IMR-90 (cell line): Measurements from ENCODE around the gene NTSR2. TPM values are rescaled to one million over a fixed set of nuclear protein-coding genes. Genes with fewer than 3 reads are reported as not detected.
A peak's percentile ranks its signal among the peaks of the same experiment; 100 is the strongest.

Source experiments
- ATAC-seq: fragments of 200-7000 bp; cut with Tn5 transposase; 2 replicates; pipeline ENCODE4 v1.9.1; 2020; ENCODE audit warnings: low read depth, mild to moderate bottlenecking, moderate library complexity
- BruUV-seq: library from RNA; stranded (reverse); fragments of 400-500 nt; replicated peaks from 2 replicates; lab custom pipeline; 2021; lab: Mats Ljungman, UMichigan
- CTCF ChIA-PET: fragments of 300-600 bp; formaldehyde crosslinking; extraction: SDS; loops from one replicate; lab custom pipeline; 2021; ENCODE audit warnings: antibody characterized with exemption; lab: Yijun Ruan, JAX
- POLR2A ChIA-PET: fragments of 300-600 bp; sonication (Branson Sonifier 250); formaldehyde crosslinking; loops from one replicate; lab custom pipeline; 2022; ENCODE audit warnings: antibody characterized with exemption; ENCODE audit not compliant: unreplicated experiment; lab: Charles Lee
- DNase-seq: peaks from one replicate; pipeline ENCODE4 v3.0.0; 2013
- H2AFZ ChIP-seq: replicated peaks from 2 replicates; pipeline ENCODE3; 2013; ENCODE audit warnings: low read length, mild to moderate bottlenecking; ENCODE audit not compliant: poor library complexity
- H2AK5ac ChIP-seq: 2 replicates; pipeline ENCODE4 v1.6.1; 2013; ENCODE audit warnings: low read depth, low read length, inconsistent platforms
- H2AK9ac ChIP-seq: replicated peaks from 2 replicates; pipeline ENCODE3; 2013; ENCODE audit warnings: mild to moderate bottlenecking, low read depth, low read length, moderate library complexity; ENCODE audit not compliant: poor library complexity
- H2BK120ac ChIP-seq: 2 replicates; pipeline ENCODE4 v1.6.1; 2013; ENCODE audit warnings: low read depth, low read length, inconsistent platforms
- H2BK15ac ChIP-seq: 3 replicates; pipeline ENCODE4 v1.6.1; 2013; ENCODE audit warnings: low read depth, low read length, inconsistent platforms
- H2BK20ac ChIP-seq: 2 replicates; pipeline ENCODE4 v1.6.1; 2013; ENCODE audit warnings: low read depth, mild to moderate bottlenecking, inconsistent platforms, low read length, moderate library complexity
- H2BK5ac ChIP-seq: 2 replicates; pipeline ENCODE4 v1.6.1; 2013; ENCODE audit warnings: mild to moderate bottlenecking, low read depth, low read length, inconsistent platforms; ENCODE audit not compliant: poor library complexity, severe bottlenecking
- H3K14ac ChIP-seq: replicated peaks from 2 replicates; pipeline ENCODE4 v1.6.1; 2013; ENCODE audit warnings: low read depth, low read length, inconsistent platforms
- H3K18ac ChIP-seq: 2 replicates; pipeline ENCODE4 v1.6.1; 2013; ENCODE audit warnings: low read depth, low read length, control low read depth
- H3K23ac ChIP-seq: 2 replicates; pipeline ENCODE4 v1.6.1; 2013; ENCODE audit warnings: low read depth, low read length, inconsistent platforms
- H3K27ac ChIP-seq: 2 replicates; pipeline ENCODE4 v1.5.1; 2013; ENCODE audit warnings: mild to moderate bottlenecking, control low read depth, low read length; ENCODE audit not compliant: insufficient read depth
- H3K27me3 ChIP-seq: 2 replicates; pipeline ENCODE4 v1.6.1; 2013; ENCODE audit warnings: low read length; ENCODE audit not compliant: control insufficient read depth, insufficient read depth
- H3K36me3 ChIP-seq: 2 replicates; pipeline ENCODE4 v1.6.1; 2013; ENCODE audit warnings: low read length, mixed read lengths; ENCODE audit not compliant: control insufficient read depth, insufficient read depth
- H3K4ac ChIP-seq: 2 replicates; pipeline ENCODE4 v1.6.1; 2013; ENCODE audit warnings: low read depth, low read length, inconsistent platforms
- H3K4me1 ChIP-seq: 2 replicates; pipeline ENCODE4 v1.6.1; 2013; ENCODE audit warnings: low read length, mixed read lengths; ENCODE audit not compliant: control insufficient read depth, insufficient read depth
- H3K4me2 ChIP-seq: 2 replicates; pipeline ENCODE4 v1.6.1; 2013; ENCODE audit warnings: low read depth, mild to moderate bottlenecking, control low read depth, low read length, moderate library complexity
- H3K4me3 ChIP-seq: 2 replicates; pipeline ENCODE4 v1.5.1; 2013; ENCODE audit warnings: low read depth, mild to moderate bottlenecking, control low read depth, low read length, moderate library complexity; ENCODE audit not compliant: insufficient read depth
- H3K56ac ChIP-seq: 2 replicates; pipeline ENCODE4 v1.6.1; 2013; ENCODE audit warnings: low read length, inconsistent platforms; ENCODE audit not compliant: insufficient read depth; ENCODE audit errors: extremely low read depth
- H3K79me1 ChIP-seq, 2 experiments: 2 replicates each; pipeline ENCODE4 v1.6.1; 2013; ENCODE audit warnings: low read length in 2 of 2, inconsistent platforms in 1 of 2, low read depth in 1 of 2
- H3K9ac ChIP-seq: 2 replicates; pipeline ENCODE4 v1.6.1; 2013; ENCODE audit warnings: low read depth, low read length, control low read depth
- H3K9me1 ChIP-seq: 2 replicates; pipeline ENCODE4 v1.6.1; 2013; ENCODE audit warnings: low read length, inconsistent platforms; ENCODE audit not compliant: insufficient read depth
- H3K9me3 ChIP-seq: 2 replicates; pipeline ENCODE4 v1.6.1; 2013; ENCODE audit warnings: low read length; ENCODE audit not compliant: control insufficient read depth, insufficient read depth
- H4K20me1 ChIP-seq: 2 replicates; pipeline ENCODE4 v1.6.1; 2013; ENCODE audit warnings: low read length, inconsistent platforms; ENCODE audit not compliant: insufficient read depth
- H4K5ac ChIP-seq: 2 replicates; pipeline ENCODE4 v1.6.1; 2013; ENCODE audit warnings: mild to moderate bottlenecking, low read depth, low read length, control low read depth
- H4K8ac ChIP-seq, 2 experiments: 2 replicates each; pipeline ENCODE4 v1.6.1; 2013; ENCODE audit warnings: low read depth in 2 of 2, low read length in 2 of 2, control low read depth in 1 of 2, inconsistent platforms in 1 of 2
- H4K91ac ChIP-seq: 2 replicates; pipeline ENCODE4 v1.6.1; 2013; ENCODE audit warnings: low read depth, low read length, inconsistent platforms; ENCODE audit not compliant: insufficient read depth
- BHLHE40 ChIP-seq: fragments of 150-350 bp; IDR thresholded peaks from 2 replicates; pipeline ENCODE4 v1.6.1; 2016; ENCODE audit warnings: mild to moderate bottlenecking, low read depth, low read length
- CHD1 ChIP-seq: IDR thresholded peaks from 2 replicates; pipeline ENCODE4 v1.6.1; 2012; ENCODE audit warnings: low read depth, low read length, improper control_type of control experiment
- RAD21 ChIP-seq: IDR thresholded peaks from 2 replicates; pipeline ENCODE4 v1.6.1; 2012; ENCODE audit warnings: low read length, improper control_type of control experiment
- RCOR1 ChIP-seq: IDR thresholded peaks from 2 replicates; pipeline ENCODE4 v1.6.1; 2012; ENCODE audit warnings: mild to moderate bottlenecking, low read length, improper control_type of control experiment; ENCODE audit not compliant: insufficient replicate concordance
- SMC3 ChIP-seq: fragments of 150-350 bp; IDR thresholded peaks from 2 replicates; pipeline ENCODE4 v1.6.1; 2016; ENCODE audit warnings: low read depth, mild to moderate bottlenecking, antibody characterized with exemption, low read length, moderate library complexity
- WGBS, 2 experiments: methylation state at CpG; one replicate each; pipeline versions ENCODE4 v1.1.5 to v1.1.7; 2013; ENCODE audit warnings: missing lambda C conversion rate in 2 of 2; ENCODE audit not compliant: insufficient read length in 1 of 2; ENCODE audit errors: extremely low coverage in 2 of 2; 5-methylcytosine and 5-hydroxymethylcytosine counted together
- dilution Hi-C: fragments of 300-500 bp; cut with HindIII; formaldehyde crosslinking; loops from one replicate; pipeline ENCODE4 v1.14.3; 2018; ENCODE audit warnings: low sequenced_read_pairs; ENCODE audit not compliant: unreplicated experiment
- in situ Hi-C: fragments of 300-500 bp; cut with MboI; formaldehyde crosslinking; loops from 3 replicates; pipeline ENCODE4 v1.14.3; 2019; ENCODE audit warnings: low sequenced_read_pairs, inconsistent platforms, mixed read lengths
- intact Hi-C: fragments of 100-400 bp; cut with micrococcal nuclease; formaldehyde crosslinking; loops from 2 replicates; pipeline ENCODE4 v1.10.0; 2022
- polyA plus RNA-seq, 3 experiments: library from polyadenylated mRNA; depleted of rRNA; stranded (reverse); fragments of >200 nt; gene quantifications; 2 replicates each; pipeline ENCODE4 v1.2.3, GENCODE V29; 2012; ENCODE audit warnings: low replicate concordance in 1 of 3
- total RNA-seq: library from RNA; depleted of rRNA; stranded (reverse); fragments of >200 nt; gene quantifications from 2 replicates; pipeline ENCODE4 v1.2.3, GENCODE V29; 2012

The NTSR2 gene
- total and polyA plus RNA-seq, 2 of the 4 experiments (the other 2 are of a cell fraction), result not detected

DNA sequence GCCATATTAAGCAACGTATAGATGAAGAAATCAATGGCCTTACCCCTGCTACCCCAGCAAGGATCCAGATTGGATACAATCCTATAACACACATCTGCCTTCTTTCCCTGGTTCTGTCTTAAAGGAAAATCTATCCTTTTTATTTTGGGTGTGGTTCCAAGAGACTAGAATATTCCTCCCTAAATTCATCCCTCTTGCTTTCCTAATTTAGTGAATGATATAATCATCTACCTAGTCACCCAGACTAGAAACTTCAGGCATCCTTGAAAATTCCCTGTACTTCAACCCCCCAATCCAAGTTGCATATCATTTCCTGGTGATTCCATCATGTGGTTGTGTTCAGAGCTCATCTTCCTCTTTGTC lies 41.3 kb upstream of the NTSR2 start:
- Histone ChIP-seq H3K18ac (peak overlapping the region; percentile 61; the same call in 1 of the 2 replicates), H3K36me3 (no peaks in the 10 kb centered on the region), H2BK120ac (no peak overlapping the region), H3K4me1 (peaks cover 6% of the 10 kb centered on the region), H2AFZ (no peak overlapping the region), H3K4me3 (no peak overlapping the region), H3K56ac (no peak overlapping the region), H3K9me3 (no peaks in the 10 kb centered on the region), H3K4me2 (no peak overlapping the region), H2BK15ac (no peak overlapping the region), H2AK5ac (no peak overlapping the region), H4K8ac (no peak overlapping the region), H3K9ac (no peak overlapping the region), H4K5ac (no peak overlapping the region; the same call in 1 of the 2 replicates), H3K9me1 (no peaks in the 10 kb centered on the region), H2BK5ac (no peak overlapping the region), H3K4ac (no peak overlapping the region), H2BK20ac (no peak overlapping the region), H3K23ac (no peak overlapping the region), H2AK9ac (no peak overlapping the region), H4K91ac (no peak overlapping the region), H3K79me1 (no peaks in the 10 kb centered on the region), H4K20me1 (no peaks in the 10 kb centered on the region), H3K27me3 (0 out of 2 replicates have a peak, but pooled peaks cover 3% of the 10 kb centered on the region), H3K27ac (no peak overlapping the region; the same call in 1 of the 2 replicates), H3K14ac (no peak overlapping the region)
- TF ChIP-seq BHLHE40 (no peak), CHD1 (no peak), RAD21 (no peak), RCOR1 (no peak), SMC3 (no peak)
- dilution Hi-C loops (no loop called here), intact Hi-C loops (no loop called here), in situ Hi-C loops (no loop called here)
- DNase-seq (no peak), ATAC-seq (no peak)
- ChIA-PET CTCF (interaction anchor here (0.8 to 1.1 kb wide), 2 partner anchors 23 to 27 kb away, joined by 3 read pairs; no protein-coding TSS in a partner anchor), POLR2A (no interaction called here)
- no CpG with 5 or more reads among the region's 1 CpG for WGBS, 2 experiments
- no TSS peak for BruUV-seq
